Neuronal stem cell (in vitro differentiated cells): ENCODE data around the gene P2RY8.
"Not testable (repeated sequence)": the region's sequence is repeated elsewhere in the genome, so short reads cannot be mapped to it uniquely, and the experiment has no call there.

ENCODE experiments used
- DNase-seq: peaks from one replicate; pipeline ENCODE4 v3.0.0-alpha.2; 2013; ENCODE audit warnings: low spot score
- H2AFZ ChIP-seq: one replicate; pipeline ENCODE4 v1.6.1; 2013; ENCODE audit warnings: mild to moderate bottlenecking, low read length, inconsistent platforms
- H2AK5ac ChIP-seq: 2 replicates; pipeline ENCODE4 v1.6.1; 2013; ENCODE audit warnings: low read depth, mild to moderate bottlenecking, inconsistent platforms, low read length, moderate library complexity, mixed read lengths
- H2BK120ac ChIP-seq: 2 replicates; pipeline ENCODE4 v1.6.1; 2013; ENCODE audit warnings: low read depth, mild to moderate bottlenecking, inconsistent platforms, low read length, moderate library complexity, mixed read lengths
- H2BK12ac ChIP-seq: one replicate; pipeline ENCODE4 v1.6.1; 2013; ENCODE audit warnings: low read length, inconsistent platforms
- H2BK15ac ChIP-seq: 2 replicates; pipeline ENCODE4 v1.6.1; 2013; ENCODE audit warnings: mild to moderate bottlenecking, low read length, inconsistent platforms, mixed read lengths
- H2BK5ac ChIP-seq: one replicate; pipeline ENCODE4 v1.6.1; 2013; ENCODE audit warnings: inconsistent platforms, mild to moderate bottlenecking, low read length, moderate library complexity
- H3K14ac ChIP-seq: one replicate; pipeline ENCODE4 v1.6.1; 2013; ENCODE audit warnings: low read length, inconsistent platforms
- H3K18ac ChIP-seq: 2 replicates; pipeline ENCODE4 v1.6.1; 2013; ENCODE audit warnings: low read length, inconsistent platforms
- H3K23ac ChIP-seq: 2 replicates; pipeline ENCODE4 v1.6.1; 2013; ENCODE audit warnings: low read depth, mild to moderate bottlenecking, mixed read lengths, low read length, inconsistent platforms; ENCODE audit not compliant: poor library complexity
- H3K27ac ChIP-seq: replicated peaks from 3 replicates; pipeline ENCODE4 v1.5.1; 2013; ENCODE audit warnings: low read length, inconsistent platforms
- H3K27me3 ChIP-seq, 3 experiments: 2 replicates each; pipeline ENCODE4 v1.6.1; 2013; ENCODE audit warnings: low read length in 3 of 3, mild to moderate bottlenecking in 2 of 3, inconsistent platforms in 1 of 3, low read depth in 1 of 3, mixed read lengths in 1 of 3, moderate library complexity in 1 of 3; ENCODE audit not compliant: control insufficient read depth in 3 of 3, insufficient read depth in 3 of 3
- H3K36me3 ChIP-seq, 2 donors: replicated peaks in 1 of 2; 2 replicates each; pipeline ENCODE4 v1.6.1; 2013; ENCODE audit warnings: low read length in 2 of 2; ENCODE audit not compliant: control insufficient read depth in 2 of 2, insufficient read depth in 2 of 2
- H3K4ac ChIP-seq: 2 replicates; pipeline ENCODE4 v1.6.1; 2013; ENCODE audit warnings: inconsistent platforms, mild to moderate bottlenecking, low read length, moderate library complexity
- H3K4me1 ChIP-seq, 2 donors: 1 replicate in 1 of 2; 2 replicates in 1 of 2; pipeline ENCODE4 v1.6.1; 2013; ENCODE audit warnings: low read length in 2 of 2, low read depth in 1 of 2; ENCODE audit not compliant: control insufficient read depth in 2 of 2, insufficient read depth in 1 of 2
- H3K4me2 ChIP-seq: one replicate; pipeline ENCODE4 v1.6.1; 2013; ENCODE audit warnings: mild to moderate bottlenecking, low read length, inconsistent platforms; ENCODE audit not compliant: insufficient read depth, poor library complexity, severe bottlenecking
- H3K4me3 ChIP-seq, 2 donors: 2 replicates each; pipeline ENCODE4 v1.5.1; 2013; ENCODE audit warnings: low read length in 2 of 2, mild to moderate bottlenecking in 2 of 2, inconsistent platforms in 1 of 2, moderate library complexity in 1 of 2
- H3K79me1 ChIP-seq: one replicate; pipeline ENCODE4 v1.6.1; 2013; ENCODE audit warnings: low read depth, mild to moderate bottlenecking, inconsistent platforms, low read length, moderate library complexity
- H3K9ac ChIP-seq: one replicate; pipeline ENCODE4 v1.6.1; 2013; ENCODE audit warnings: mild to moderate bottlenecking, low read depth, low read length, inconsistent platforms; ENCODE audit not compliant: poor library complexity
- H3K9me3 ChIP-seq, 2 donors: replicated peaks in 1 of 2; 2 replicates each; pipeline versions ENCODE3 to v1.6.1; 2013; ENCODE audit warnings: low read length in 2 of 2, mild to moderate bottlenecking in 2 of 2, inconsistent platforms in 1 of 2, low read depth in 1 of 2, mixed read lengths in 1 of 2, moderate library complexity in 1 of 2; ENCODE audit not compliant: control insufficient read depth in 2 of 2, insufficient read depth in 1 of 2
- H4K8ac ChIP-seq: one replicate; pipeline ENCODE4 v1.6.1; 2013; ENCODE audit warnings: low read depth, mild to moderate bottlenecking, inconsistent platforms, low read length, moderate library complexity
- H4K91ac ChIP-seq: one replicate; pipeline ENCODE4 v1.6.1; 2013; ENCODE audit warnings: low read length, low read depth, mild to moderate bottlenecking, inconsistent platforms; ENCODE audit not compliant: poor library complexity
- WGBS, 2 donors: extraction: QIAGEN DNeasy Blood & Tissue Kit; methylation state at CpG; one replicate each; pipeline ENCODE4 v1.1.7; 2013; ENCODE audit warnings: missing lambda C conversion rate in 2 of 2, mixed read lengths in 1 of 2; ENCODE audit not compliant: insufficient read length in 2 of 2, insufficient replicate concordance in 1 of 2; ENCODE audit errors: extremely low coverage in 2 of 2; 5-methylcytosine and 5-hydroxymethylcytosine counted together

Gene P2RY8

GRCh38 chrX:1426321-1426720 is 110.7 kb downstream of the P2RY8 start:
- no CpG with 5 or more reads among the region's 16 CpGs for WGBS, 2 donors
- H3K4me3 ChIP-seq, H3K9ac ChIP-seq, H2AK5ac ChIP-seq, H2BK5ac ChIP-seq, H3K4me1 ChIP-seq, H3K27me3 ChIP-seq, H3K79me1 ChIP-seq, H3K18ac ChIP-seq, H3K4me2 ChIP-seq, H3K27ac ChIP-seq, H2BK12ac ChIP-seq, H2AFZ ChIP-seq, H4K91ac ChIP-seq, H3K14ac ChIP-seq, H3K23ac ChIP-seq, H3K4ac ChIP-seq, H2BK15ac ChIP-seq, H2BK120ac ChIP-seq, H4K8ac ChIP-seq, DNase-seq: not testable (repeated sequence)
- H3K36me3 ChIP-seq = peaks cover 45 to 70% of the 10 kb centered on the region in 2 donors
- H3K9me3 ChIP-seq = peaks cover 25 to 30% of the 10 kb centered on the region in 2 donors

GRCh38 chrX:1425381-1425780 is 111.6 kb downstream of the P2RY8 start:
- WGBS, 2 donors = no CpG with 5 or more reads among the region's 10 CpGs
- H2AFZ ChIP-seq = no peak overlapping the region

GRCh38 chrX:1424147-1424851 is 112.7 kb downstream of the P2RY8 start:
- Histone ChIP-seq H4K91ac (no peak overlapping the region), H3K27ac (no peak overlapping the region), H3K4ac (no peak overlapping the region), H3K14ac (peak overlapping the region; percentile 17), H3K9ac (no peak overlapping the region), H3K27me3 (peaks cover 0 to 2% (median 0%) of the 10 kb centered on the region in 3 experiments), H3K4me2 (no peak overlapping the region), H2BK15ac (no peak overlapping the region), H3K4me3 (no peak overlapping the region), H2BK12ac (no peak overlapping the region), H3K9me3 (peaks cover 28 to 31% of the 10 kb centered on the region in 2 donors), H3K23ac (no peak overlapping the region), H2AK5ac (no peak overlapping the region), H2BK5ac (no peak overlapping the region), H3K4me1 (no peaks in the 10 kb centered on the region), H3K36me3 (peaks cover 48 to 80% of the 10 kb centered on the region in 2 donors), H2AFZ (no peak overlapping the region), H3K79me1 (peaks cover 2% of the 10 kb centered on the region), H2BK120ac (no peak overlapping the region), H4K8ac (no peak overlapping the region), H3K18ac (no peak overlapping the region)
- no peak for DNase-seq
- 100% methylated on average over 2 of the region's 9 CpGs; no CpG with 5 or more reads in 1 of the 2 donors for WGBS, 2 donors

More at GRCh38 chrX:1425381-1425780, 111.6 kb downstream of the P2RY8 start:
- Histone ChIP-seq H2BK15ac (no peak overlapping the region), H3K27ac (no peak overlapping the region), H2BK12ac (no peak overlapping the region), H3K23ac (no peak overlapping the region), H2BK5ac (no peak overlapping the region), H3K36me3 (peaks cover 48 to 75% of the 10 kb centered on the region in 2 donors), H4K8ac (no peak overlapping the region), H4K91ac (no peak overlapping the region), H3K14ac (no peak overlapping the region), H3K4me1 (no peaks in the 10 kb centered on the region), H3K4me3 (no peak overlapping the region), H2AK5ac (peak overlapping the region; percentile 18), H3K4me2 (no peak overlapping the region), H3K27me3 (peaks cover 0 to 2% (median 0%) of the 10 kb centered on the region in 3 experiments), H3K4ac (no peak overlapping the region), H3K79me1 (peaks cover 2% of the 10 kb centered on the region), H3K9ac (no peak overlapping the region), H3K18ac (no peak overlapping the region), H3K9me3 (peaks cover 28 to 31% of the 10 kb centered on the region in 2 donors), H2BK120ac (no peak overlapping the region)
- DNase-seq = no peak

GRCh38 chrX:1423215-1423614 is 113.8 kb downstream of the P2RY8 start:
- no peak overlapping the region for H2AFZ ChIP-seq
- no peak overlapping the region for H4K8ac ChIP-seq
- H3K4me1 ChIP-seq = no peaks in the 10 kb centered on the region
- no peak overlapping the region for H4K91ac ChIP-seq
- no peak overlapping the region for H2BK12ac ChIP-seq
- H2BK120ac ChIP-seq = no peak overlapping the region
- H3K79me1 ChIP-seq = peaks cover 2% of the 10 kb centered on the region
- no CpG with 5 or more reads among the region's 2 CpGs for WGBS, 2 donors
- no peak overlapping the region for H2BK5ac ChIP-seq
- H3K27ac ChIP-seq = no peak overlapping the region
- H3K36me3 ChIP-seq = peaks cover 57 to 90% of the 10 kb centered on the region in 2 donors
- H3K4ac ChIP-seq = no peak overlapping the region
- H3K14ac ChIP-seq = no peak overlapping the region
- no peak overlapping the region for H3K18ac ChIP-seq
- H2BK15ac ChIP-seq = no peak overlapping the region
- no peak overlapping the region for H3K9ac ChIP-seq
- DNase-seq = no peak
- H2AK5ac ChIP-seq = no peak overlapping the region
- no peak overlapping the region for H3K23ac ChIP-seq
- no peak overlapping the region for H3K4me3 ChIP-seq
- peaks cover 30 to 38% of the 10 kb centered on the region in 2 donors for H3K9me3 ChIP-seq
- H3K4me2 ChIP-seq = no peak overlapping the region
- peaks cover 0 to 2% (median 0%) of the 10 kb centered on the region in 3 experiments for H3K27me3 ChIP-seq
